H9 (cell line): ENCODE results near the gene SLC5A1. TPM values are rescaled to one million over a fixed set of nuclear protein-coding genes. Genes with fewer than 3 reads are reported as not detected.
"Not testable (repeated sequence)": the region's sequence is repeated elsewhere in the genome, so short reads cannot be mapped to it uniquely, and the experiment has no call there.

ENCODE experiments used
- DNase-seq: peaks from one replicate; pipeline ENCODE4 v3.0.0-alpha.2; 2017
- H2AFZ ChIP-seq: one replicate; pipeline ENCODE4 v1.6.1; 2013; ENCODE audit warnings: mild to moderate bottlenecking, low read length, control low read depth, moderate library complexity
- H2AK5ac ChIP-seq: 2 replicates; pipeline ENCODE4 v1.6.1; 2013; ENCODE audit warnings: low read length, control low read depth, mixed read lengths; ENCODE audit not compliant: insufficient read length
- H2BK120ac ChIP-seq: one replicate; pipeline ENCODE4 v1.6.1; 2013; ENCODE audit warnings: low read depth, mild to moderate bottlenecking, low read length, control low read depth, inconsistent platforms; ENCODE audit not compliant: poor library complexity, severe bottlenecking
- H2BK12ac ChIP-seq: 2 replicates; pipeline ENCODE4 v1.6.1; 2013; ENCODE audit warnings: low read length, control low read depth, mixed read lengths, low read depth; ENCODE audit not compliant: insufficient read length
- H2BK15ac ChIP-seq: 2 replicates; pipeline ENCODE4 v1.6.1; 2013; ENCODE audit warnings: low read depth, low read length, control low read depth
- H2BK20ac ChIP-seq: one replicate; pipeline ENCODE4 v1.6.1; 2013; ENCODE audit warnings: low read depth, mild to moderate bottlenecking, low read length, control low read depth, inconsistent platforms; ENCODE audit not compliant: poor library complexity, severe bottlenecking
- H2BK5ac ChIP-seq: 2 replicates; pipeline ENCODE4 v1.6.1; 2013; ENCODE audit warnings: low read length, control low read depth, mixed read lengths; ENCODE audit not compliant: insufficient read length
- H3K14ac ChIP-seq: 2 replicates; pipeline ENCODE4 v1.6.1; 2013; ENCODE audit warnings: low read length, control low read depth; ENCODE audit not compliant: insufficient read depth
- H3K18ac ChIP-seq: 2 replicates; pipeline ENCODE4 v1.6.1; 2013; ENCODE audit warnings: low read depth, mild to moderate bottlenecking, mixed read lengths, low read length, control low read depth; ENCODE audit not compliant: insufficient read length
- H3K23ac ChIP-seq: 2 replicates; pipeline ENCODE4 v1.6.1; 2013; ENCODE audit warnings: low read length, control low read depth, mixed read lengths, low read depth; ENCODE audit not compliant: insufficient read length
- H3K23me2 ChIP-seq: 2 replicates; pipeline ENCODE4 v1.6.1; 2013; ENCODE audit warnings: low read depth, mild to moderate bottlenecking, mixed read lengths, low read length, control low read depth; ENCODE audit not compliant: insufficient read length, poor library complexity, severe bottlenecking
- H3K27ac ChIP-seq: 2 replicates; pipeline ENCODE4 v1.5.1; 2013; ENCODE audit warnings: low read length, control low read depth, mixed read lengths, low read depth; ENCODE audit not compliant: insufficient read length
- H3K27me3 ChIP-seq: 2 replicates; pipeline ENCODE4 v1.6.1; 2013; ENCODE audit warnings: low read length, control low read depth, inconsistent platforms; ENCODE audit not compliant: insufficient read depth
- H3K4ac ChIP-seq: 2 replicates; pipeline ENCODE4 v1.6.1; 2013; ENCODE audit warnings: low read depth, mild to moderate bottlenecking, control low read depth, inconsistent platforms, low read length, moderate library complexity
- H3K4me1 ChIP-seq: 2 replicates; pipeline ENCODE4 v1.6.1; 2013; ENCODE audit warnings: low read length, control low read depth, inconsistent platforms; ENCODE audit not compliant: insufficient read depth
- H3K4me2 ChIP-seq: 2 replicates; pipeline ENCODE4 v1.6.1; 2013; ENCODE audit warnings: low read length, control low read depth, mixed read lengths; ENCODE audit not compliant: insufficient read length, insufficient read depth
- H3K56ac ChIP-seq: 2 replicates; pipeline ENCODE4 v1.6.1; 2013; ENCODE audit warnings: low read depth, mild to moderate bottlenecking, mixed read lengths, low read length, control low read depth; ENCODE audit not compliant: insufficient read length
- H3K79me1 ChIP-seq: 2 replicates; pipeline ENCODE4 v1.6.1; 2013; ENCODE audit warnings: low read depth, mild to moderate bottlenecking, moderate library complexity, low read length, control low read depth, inconsistent platforms; ENCODE audit not compliant: insufficient read depth, poor library complexity, severe bottlenecking
- H3K79me2 ChIP-seq: 2 replicates; pipeline ENCODE4 v1.6.1; 2013; ENCODE audit warnings: low read length, control low read depth, inconsistent platforms; ENCODE audit not compliant: insufficient read depth
- H3K9ac ChIP-seq: 2 replicates; pipeline ENCODE4 v1.6.1; 2013; ENCODE audit warnings: low read length, control low read depth, mixed read lengths; ENCODE audit not compliant: insufficient read length; ENCODE audit errors: extremely low read depth
- H3K9me3 ChIP-seq: one replicate; pipeline ENCODE4 v1.6.1; 2013; ENCODE audit warnings: low read depth, low read length, inconsistent platforms; ENCODE audit not compliant: control insufficient read depth
- H3T11ph ChIP-seq: one replicate; pipeline ENCODE4 v1.6.1; 2013; ENCODE audit warnings: mild to moderate bottlenecking, low read length, control low read depth, inconsistent platforms
- H4K20me1 ChIP-seq: one replicate; pipeline ENCODE4 v1.6.1; 2013; ENCODE audit not compliant: control insufficient read depth, insufficient read length, insufficient read depth
- H4K5ac ChIP-seq: 2 replicates; pipeline ENCODE4 v1.6.1; 2013; ENCODE audit warnings: low read depth, mild to moderate bottlenecking, mixed read lengths, low read length, control low read depth; ENCODE audit not compliant: insufficient read length
- H4K8ac ChIP-seq: replicated peaks from 2 replicates; pipeline ENCODE4 v1.6.1; 2013; ENCODE audit warnings: low read length, control low read depth, mixed read lengths, low read depth; ENCODE audit not compliant: insufficient read length
- H4K91ac ChIP-seq: 2 replicates; pipeline ENCODE4 v1.6.1; 2013; ENCODE audit warnings: low read depth, mild to moderate bottlenecking, moderate library complexity, mixed read lengths, low read length, control low read depth; ENCODE audit not compliant: insufficient read length
- H3K27ac Mint-ChIP-seq, 3 experiments: 2 replicates in 2 of 3; 3 replicates in 1 of 3; pipeline ENCODE4 v1.8.0; 2020 to 2021; ENCODE audit warnings: mixed read lengths in 3 of 3, mild to moderate bottlenecking in 1 of 3, moderate library complexity in 1 of 3
- H3K27me3 Mint-ChIP-seq: 2 replicates; pipeline ENCODE4 v1.8.0; 2021; ENCODE audit warnings: low read depth, mild to moderate bottlenecking, moderate library complexity, mixed read lengths
- H3K36me3 Mint-ChIP-seq, 3 experiments: 2 replicates in 2 of 3; 3 replicates in 1 of 3; pipeline ENCODE4 v1.8.0; 2020 to 2021; ENCODE audit warnings: low read depth in 3 of 3, mixed read lengths in 3 of 3; ENCODE audit not compliant: insufficient read depth in 1 of 3
- H3K4me1 Mint-ChIP-seq, 2 experiments: 2 replicates each; pipeline ENCODE4 v1.8.0; 2020; ENCODE audit warnings: mixed read lengths in 2 of 2
- H3K4me3 Mint-ChIP-seq, 2 experiments: 2 replicates in 1 of 2; 3 replicates in 1 of 2; pipeline ENCODE4 v1.8.0; 2020 to 2021; ENCODE audit warnings: mild to moderate bottlenecking in 2 of 2, mixed read lengths in 2 of 2, moderate library complexity in 1 of 2
- H3K9me3 Mint-ChIP-seq, 2 experiments: 2 replicates in 1 of 2; 3 replicates in 1 of 2; pipeline ENCODE4 v1.8.0; 2020; ENCODE audit warnings: mild to moderate bottlenecking in 2 of 2, mixed read lengths in 2 of 2, moderate library complexity in 1 of 2
- WGBS: extraction: QIAGEN DNeasy Blood & Tissue Kit; methylation state at CpG from one replicate; pipeline ENCODE4 v1.1.7; 2013; ENCODE audit warnings: missing lambda C conversion rate, low lambda C conversion rate, mixed read lengths; ENCODE audit not compliant: insufficient read length; ENCODE audit errors: extremely low coverage; 5-methylcytosine and 5-hydroxymethylcytosine counted together
- total RNA-seq: library from RNA; stranded (reverse); gene quantifications from 2 replicates; pipeline ENCODE4 v1.2.1, GENCODE V29; 2021

SLC5A1 gene
- total RNA-seq, 1 experiment from 2014 or later: not detected

- not testable (repeated sequence) for H3K9me3 ChIP-seq, DNase-seq, H3K4me1 Mint-ChIP-seq, H3K56ac ChIP-seq, H2BK15ac ChIP-seq, H3K79me1 ChIP-seq, H3K27ac ChIP-seq, H2AFZ ChIP-seq, H4K5ac ChIP-seq, H3K9ac ChIP-seq, H3K4me1 ChIP-seq, H4K91ac ChIP-seq, H3T11ph ChIP-seq, H3K14ac ChIP-seq, H3K23ac ChIP-seq, H3K4ac ChIP-seq, H3K9me3 Mint-ChIP-seq, H4K8ac ChIP-seq, H3K4me3 Mint-ChIP-seq, H3K23me2 ChIP-seq, H2BK120ac ChIP-seq, H3K4me2 ChIP-seq, H3K18ac ChIP-seq, H3K79me2 ChIP-seq, H2BK5ac ChIP-seq, H4K20me1 ChIP-seq, H2BK12ac ChIP-seq, H2BK20ac ChIP-seq, H3K27me3 ChIP-seq, H3K27ac Mint-ChIP-seq, H2AK5ac ChIP-seq, H3K36me3 Mint-ChIP-seq
- WGBS: no CpG with 5 or more reads among the region's 16 CpGs
- H3K27me3 Mint-ChIP-seq: peaks cover 43% of the 10 kb centered on the region
Measured at GRCh38 chr22:32137731-32138324, 94.8 kb downstream of the SLC5A1 start.

- not testable (repeated sequence) for H3K4me1 ChIP-seq, H3K4me3 Mint-ChIP-seq, H4K5ac ChIP-seq, H3K4ac ChIP-seq, H2BK12ac ChIP-seq, H3K79me2 ChIP-seq, H3K14ac ChIP-seq, H2BK15ac ChIP-seq, H3K56ac ChIP-seq, H4K8ac ChIP-seq, H2BK20ac ChIP-seq, H3T11ph ChIP-seq, H3K27ac ChIP-seq, H3K79me1 ChIP-seq, H2BK5ac ChIP-seq, H3K23me2 ChIP-seq, H3K23ac ChIP-seq, H3K18ac ChIP-seq, H2AFZ ChIP-seq, H4K20me1 ChIP-seq, H3K36me3 Mint-ChIP-seq, H2BK120ac ChIP-seq, DNase-seq, H3K4me1 Mint-ChIP-seq, H3K4me2 ChIP-seq, H3K27me3 ChIP-seq, H3K9me3 Mint-ChIP-seq, H4K91ac ChIP-seq, H2AK5ac ChIP-seq, H3K27ac Mint-ChIP-seq, H3K9ac ChIP-seq, H3K9me3 ChIP-seq
- H3K27me3 Mint-ChIP-seq: peaks cover 49% of the 10 kb centered on the region
- WGBS: no CpG with 5 or more reads among the region's 1 CpG
Measured at GRCh38 chr22:32138576-32138975, 95.5 kb downstream of the SLC5A1 start.
